Tongue (tissue), 2 donors: ENCODE measurements around the gene SYCP2L. TPM values are rescaled to one million over a fixed set of nuclear protein-coding genes. Genes with fewer than 3 reads are reported as not detected.
"Not testable (repeated sequence)": the region's sequence is repeated elsewhere in the genome, so short reads cannot be mapped to it uniquely, and the experiment has no call there.

Experiments
- DNase-seq: peaks from one replicate; pipeline ENCODE4 v3.0.0-alpha.2; 2015
- total RNA-seq: library from RNA; depleted of rRNA; stranded (reverse); fragments of >200 nt; gene quantifications from one replicate; pipeline ENCODE4 v1.2.3, GENCODE V29; 2014

Gene SYCP2L
- total RNA-seq, 1 donor from 2014 or later, result 1.5 TPM

GRCh38 chr6:10957414-10957886 is 70.6 kb downstream of the SYCP2L start:
- DNase-seq, result no peak

DNA sequence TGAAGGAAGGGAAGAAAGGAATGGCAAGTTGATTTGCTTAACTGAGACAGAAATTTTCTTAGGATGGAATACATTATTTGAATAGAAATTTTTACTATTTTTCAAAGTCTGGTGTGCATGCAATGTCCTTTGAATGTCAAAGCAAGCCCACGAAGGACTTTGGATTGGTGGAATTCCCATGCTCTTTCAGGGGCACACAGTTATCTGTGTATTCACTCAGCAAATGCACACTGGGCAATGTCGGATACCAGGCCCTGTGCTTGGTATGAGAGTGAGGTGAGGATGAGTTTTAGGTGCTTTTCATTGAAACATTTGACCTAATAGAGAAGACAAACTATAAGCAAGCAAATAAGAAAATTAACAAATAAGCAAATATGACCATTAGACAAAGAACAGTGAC is 73.3 kb downstream of the SYCP2L start:
- no peak for DNase-seq

- no peak for DNase-seq
Measured at GRCh38 chr6:10961837-10962236, 75.0 kb downstream of the SYCP2L start.

- DNase-seq, result peak; percentile 35
Measured at GRCh38 chr6:10962673-10963072, 75.8 kb downstream of the SYCP2L start.

GRCh38 chr6:10963113-10963512 is 76.3 kb downstream of the SYCP2L start:
- DNase-seq, result no peak

GRCh38 chr6:10964684-10965083 is 77.8 kb downstream of the SYCP2L start:
- DNase-seq, result no peak

DNA sequence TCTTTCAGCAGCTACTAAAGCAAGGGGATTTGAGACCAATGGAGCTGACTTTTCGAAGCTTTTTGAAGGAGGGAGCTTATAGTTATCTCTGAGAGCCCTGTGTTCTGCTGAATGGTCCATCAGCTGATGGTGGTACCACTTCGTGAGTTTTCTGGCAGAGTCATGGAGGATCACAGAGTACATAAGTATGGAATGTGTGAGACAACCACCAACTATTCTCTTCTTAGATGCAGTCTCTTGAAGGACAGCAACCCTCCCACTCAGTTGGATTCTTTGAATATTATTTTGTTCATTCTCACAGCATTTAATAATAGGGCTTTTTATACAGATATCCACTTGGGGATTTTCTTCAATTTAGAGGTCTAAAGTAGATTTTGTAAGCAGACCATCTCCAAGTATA is 81.9 kb downstream of the SYCP2L start:
- DNase-seq, result no peak

GRCh38 chr6:10970731-10971130 is 83.9 kb downstream of the SYCP2L start:
- no peak for DNase-seq

DNA sequence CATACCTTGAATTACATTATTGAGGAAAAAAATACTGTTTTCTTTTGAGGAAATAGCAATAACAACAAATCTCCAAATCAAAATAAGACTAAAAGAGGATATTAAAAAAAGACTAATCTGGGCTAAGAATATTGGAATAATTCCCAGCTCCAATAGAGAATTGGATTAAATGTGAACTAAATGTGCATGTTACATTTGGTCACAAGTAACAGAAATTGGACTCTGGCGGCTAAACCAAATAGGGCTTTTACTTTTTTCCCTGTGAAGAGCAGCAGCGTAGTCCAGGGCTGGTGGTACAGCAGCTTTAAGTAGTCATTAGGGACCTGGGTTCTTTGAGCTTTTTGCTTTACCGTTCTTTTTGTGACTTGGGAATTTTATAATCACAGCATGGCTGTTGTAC is 85.3 kb downstream of the SYCP2L start:
- no peak for DNase-seq

DNA sequence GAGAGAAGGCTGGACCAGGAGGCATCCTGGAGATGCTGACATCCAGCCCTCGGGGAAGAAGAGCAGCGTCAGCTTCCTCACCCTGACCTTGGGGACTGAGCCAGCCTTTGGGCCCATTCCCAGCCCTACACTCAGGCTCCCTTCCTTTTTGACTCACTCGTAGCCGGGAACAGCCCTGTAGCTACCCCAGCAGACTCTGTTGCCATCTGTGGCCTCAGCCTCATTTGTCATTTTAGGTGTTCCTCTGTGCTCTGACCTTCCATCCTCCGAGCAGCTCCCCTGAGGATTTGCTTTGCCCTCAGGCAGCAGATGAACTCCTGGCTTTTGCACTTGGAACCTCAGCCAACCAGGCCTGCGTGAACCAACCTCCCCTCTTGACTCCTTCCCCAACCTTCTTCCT is 89.7 kb downstream of the SYCP2L start:
- DNase-seq, result no peak

DNA sequence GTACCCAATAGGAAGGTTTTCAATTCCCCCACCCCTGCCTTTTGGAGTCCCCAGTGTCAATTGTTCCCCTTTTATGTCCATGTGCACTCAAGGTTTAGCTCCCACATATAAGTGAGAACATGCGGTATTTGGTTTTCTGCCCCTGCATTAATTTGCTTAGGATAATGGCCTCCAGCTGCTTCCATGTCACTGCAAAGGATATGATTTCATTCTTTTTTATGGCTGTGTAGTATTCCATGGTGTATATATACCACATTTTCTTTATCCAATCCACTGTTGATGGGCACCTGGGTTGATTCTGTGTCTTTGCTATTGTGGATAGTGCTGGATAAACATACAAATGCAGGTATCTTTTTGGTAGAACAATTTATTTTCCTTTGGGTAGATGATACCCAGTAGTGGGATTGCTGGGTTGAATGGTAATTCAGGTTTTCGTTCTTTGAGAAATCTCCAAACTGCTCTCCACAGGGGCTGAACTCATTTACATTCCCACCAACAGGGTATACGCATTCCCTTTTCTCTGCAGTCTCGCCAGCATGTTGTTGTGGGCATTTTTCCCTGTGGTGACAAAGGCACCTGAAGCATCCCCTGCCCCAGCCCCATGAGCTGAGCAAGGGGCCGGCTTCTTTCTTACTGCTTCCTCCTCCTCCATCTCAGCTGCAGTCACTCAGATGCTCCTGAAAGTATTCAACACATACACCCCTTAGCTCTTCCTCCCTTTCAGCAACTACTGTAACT is 90.5 kb downstream of the SYCP2L start:
- DNase-seq, result no peak

DNA sequence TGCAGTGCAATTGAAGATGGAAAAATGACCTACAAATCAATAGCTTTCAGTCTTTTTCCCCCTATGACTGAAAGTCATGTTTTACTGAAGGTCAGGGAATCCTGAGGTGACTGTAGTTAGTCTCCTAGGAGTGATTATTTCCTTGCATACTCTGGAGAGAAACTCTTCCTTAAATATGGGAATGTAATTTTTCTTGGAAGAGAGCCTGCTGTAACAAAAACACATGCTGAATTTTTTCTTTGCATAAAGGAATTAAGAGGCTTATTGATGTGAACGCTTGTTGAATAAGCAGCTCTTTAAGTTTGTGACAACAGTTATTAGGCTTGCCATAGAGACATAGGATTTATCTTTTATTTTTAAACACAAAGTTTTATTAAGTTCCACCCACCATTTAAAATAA is 92.8 kb downstream of the SYCP2L start:
- no peak for DNase-seq

- DNase-seq, result no peak
Measured at GRCh38 chr6:10981409-10981808, 94.6 kb downstream of the SYCP2L start.

GRCh38 chr6:10984959-10985358 is 98.1 kb downstream of the SYCP2L start:
- not testable (repeated sequence) for DNase-seq

DNA sequence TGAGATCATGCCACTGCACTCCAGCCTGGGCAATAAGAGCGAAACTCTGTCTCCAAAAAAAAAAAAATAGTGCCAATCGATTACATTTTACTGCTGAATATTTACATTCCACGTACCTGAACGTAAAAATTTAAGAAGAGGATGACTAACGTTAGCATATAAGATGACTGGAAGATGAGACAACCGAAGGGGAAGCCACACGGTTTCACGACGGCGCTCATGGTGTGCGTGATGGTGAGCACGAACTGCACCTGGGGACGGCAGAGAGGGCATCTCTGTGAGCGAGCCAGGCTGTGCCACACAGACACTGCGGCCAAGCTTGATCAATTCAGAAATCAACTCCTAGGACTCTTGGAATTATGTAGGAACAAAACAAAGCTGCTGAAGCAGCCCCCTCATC is 102.7 kb downstream of the SYCP2L start:
- DNase-seq, result no peak

DNA sequence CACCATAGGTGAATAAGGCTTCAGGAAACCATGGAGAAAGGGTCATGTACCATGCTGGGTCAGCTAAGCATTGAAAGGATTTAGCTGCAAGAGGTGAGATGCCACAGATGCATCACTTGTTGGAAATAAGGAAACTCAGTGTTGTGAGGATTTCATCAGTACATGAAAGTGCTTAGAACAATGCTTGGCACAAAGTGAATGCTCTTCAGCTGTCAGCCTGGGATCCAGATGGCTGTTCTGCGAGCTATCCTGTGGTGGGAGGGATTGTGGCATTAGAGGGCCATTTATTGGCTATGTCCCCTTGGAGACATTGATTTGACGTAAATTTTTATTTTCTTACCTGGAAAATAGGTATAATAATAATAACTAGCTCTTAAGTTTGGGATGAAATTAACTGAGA is 104.3 kb downstream of the SYCP2L start:
- no peak for DNase-seq

- DNase-seq, result no peak
Measured at GRCh38 chr6:10993896-10994295, 107.0 kb downstream of the SYCP2L start.

DNA sequence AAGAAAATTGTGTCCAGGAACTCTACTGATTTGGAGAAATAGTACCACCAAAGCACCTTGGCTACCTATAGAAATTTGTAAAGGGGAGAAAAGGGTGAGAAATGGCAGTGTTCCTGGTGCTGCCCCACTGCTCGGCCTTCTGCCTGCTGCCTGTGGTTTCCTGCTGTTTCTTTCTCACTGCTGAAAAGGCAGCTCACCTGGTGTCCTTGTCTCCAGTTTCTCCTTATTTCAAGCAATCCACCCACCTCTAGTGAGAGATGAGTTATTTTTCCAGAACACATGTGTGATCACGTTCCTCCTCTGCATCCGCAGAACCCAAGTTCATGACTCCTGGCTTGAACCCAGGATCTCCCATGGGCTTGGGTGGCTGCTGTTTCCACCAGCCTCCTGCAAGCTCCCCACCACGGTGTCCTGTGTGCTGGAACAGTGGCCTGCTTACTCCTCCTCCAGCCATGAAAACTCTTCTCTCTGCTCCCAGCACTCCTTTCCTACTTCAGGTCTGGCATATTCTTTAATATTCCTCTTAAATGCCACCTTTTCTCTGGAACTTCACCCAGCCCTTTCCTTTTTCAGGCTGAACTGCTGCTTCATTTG is 108.4 kb downstream of the SYCP2L start:
- no peak for DNase-seq

DNA sequence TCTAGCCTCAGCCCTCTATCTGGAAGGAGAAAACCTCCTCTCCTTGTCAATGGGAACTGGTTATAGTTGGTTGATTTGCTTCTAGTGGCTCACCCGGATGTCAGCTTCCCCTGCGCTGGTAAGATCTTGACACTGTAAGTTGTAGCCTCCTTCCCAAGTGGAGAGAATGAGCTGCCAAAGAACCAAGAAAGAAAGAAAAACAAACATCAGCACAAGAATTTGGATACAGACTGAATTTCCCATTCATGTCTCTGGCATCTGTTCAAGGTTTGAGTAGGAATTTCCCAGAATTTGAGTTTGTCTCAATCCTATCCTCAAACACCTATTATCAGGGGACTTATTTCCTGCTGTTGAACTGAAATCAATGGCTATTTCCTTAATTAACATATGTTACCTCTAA is 113.1 kb downstream of the SYCP2L start:
- peak; percentile 61 for DNase-seq

GRCh38 chr6:11002176-11002575 is 115.3 kb downstream of the SYCP2L start:
- no peak for DNase-seq

- not testable (repeated sequence) for DNase-seq
Measured at GRCh38 chr6:11003297-11003696, 116.4 kb downstream of the SYCP2L start.

GRCh38 chr6:11006061-11006460 is 119.2 kb downstream of the SYCP2L start:
- peak; percentile 9 for DNase-seq

- DNase-seq, result no peak
Measured at GRCh38 chr6:11007715-11008608, 121.1 kb downstream of the SYCP2L start.
